ENCODE measurements around the gene GJA3. TPM values are rescaled to one million over a fixed set of nuclear protein-coding genes. Genes with fewer than 3 reads are reported as not detected.

GJA3 gene
- total and polyA plus RNA-seq, 4 donors = 0.02 to 0.05 TPM; not detected in 2

DNA sequence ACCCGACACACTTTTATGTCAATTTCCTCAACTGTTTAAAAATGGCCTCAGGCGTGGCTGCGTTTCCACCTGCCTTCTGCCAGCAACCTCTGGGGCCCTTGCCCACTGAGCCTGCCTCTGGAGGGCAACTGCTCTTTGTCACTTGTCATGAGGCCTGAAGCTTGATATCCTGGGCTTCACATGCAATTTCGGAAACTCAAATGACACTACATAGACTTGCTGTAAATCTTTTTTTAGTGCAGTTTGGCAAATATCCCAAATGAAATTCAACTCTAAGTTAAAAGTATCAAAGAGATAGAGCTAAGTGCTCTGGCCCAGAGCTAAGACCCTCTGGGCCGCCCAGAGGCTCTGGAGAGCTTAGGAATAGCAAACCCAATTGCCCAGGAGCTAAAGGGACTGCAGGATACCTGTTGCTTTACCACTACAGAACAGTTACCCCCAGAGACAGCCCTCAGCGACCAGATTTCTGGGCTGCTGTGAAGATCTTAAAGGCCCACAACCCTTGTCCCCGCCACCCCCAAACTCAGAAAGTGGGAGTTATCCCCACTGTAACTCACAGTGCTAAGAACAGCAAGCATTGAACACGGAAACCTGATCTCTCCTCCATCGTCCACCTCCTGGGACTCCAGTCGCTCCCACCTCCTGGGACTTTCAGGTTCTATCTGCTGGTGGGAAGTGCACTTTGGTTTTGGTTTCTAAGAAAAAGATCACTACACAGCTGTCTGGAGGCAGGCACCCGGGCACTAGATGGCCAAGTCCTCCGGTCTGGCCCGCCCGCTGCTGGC, 19.4 kb downstream of the GJA3 start:
- DNase-seq (ENCODE audit: low spot score) = no peak
- Histone ChIP-seq H3K9me3 (ENCODE audit: control insufficient read depth in 4 of 4, low read length in 3 of 4) (no peaks in the 10 kb centered on the region), H3K36me3 (ENCODE audit: control insufficient read depth in 4 of 4, insufficient read depth in 3 of 4, low read depth in 1 of 4, low read length in 3 of 4) (no peaks in the 10 kb centered on the region), H3K27ac (ENCODE audit: low read depth in 1 of 2, low read length in 2 of 2) (no peak overlapping the region), H3K27me3 (ENCODE audit: control insufficient read depth in 4 of 4, insufficient read depth in 4 of 4, low read length in 3 of 4) (peaks cover 0 to 9% (median 2%) of the 10 kb centered on the region in 4 donors), H3K9ac (ENCODE audit: low read depth in 1 of 2, low read length in 2 of 2) (no peak overlapping the region), H3K4me1 (ENCODE audit: control insufficient read depth in 4 of 4, insufficient read depth in 4 of 4, low read length in 3 of 4) (peaks cover 0 to 6% (median 1%) of the 10 kb centered on the region in 4 donors), H3K4me3 (ENCODE audit: low read depth in 1 of 3, low read length in 3 of 3) (no peak overlapping the region)
- no peak for TF ChIP-seq FOXA2 (IDR thresholded peaks at IDR 0.05)
- no peak for TF ChIP-seq TAF1 (conservative IDR thresholded peaks at IDR 0.05)
- no peak for TF ChIP-seq RAD21 (IDR thresholded peaks at IDR 0.05)
- TF ChIP-seq FOXA1 (IDR thresholded peaks at IDR 0.05) = no peak
- no peak for TF ChIP-seq MAX (IDR thresholded peaks at IDR 0.05)
- TF ChIP-seq YY1 (IDR thresholded peaks at IDR 0.05) = no peak
- no peak for TF ChIP-seq ATF3 (IDR thresholded peaks at IDR 0.05)
- TF ChIP-seq HNF4G (IDR thresholded peaks at IDR 0.05) = no peak
- TF ChIP-seq NR2F2 (IDR thresholded peaks at IDR 0.05) = no peak
- TF ChIP-seq EGR1 (IDR thresholded peaks at IDR 0.05; ENCODE audit: low read depth in 2 of 2) = no peak
- 71% methylated on average over 14 of the region's 14 CpGs for WGBS

GRCh38 chr13:20140487-20140886, 20.4 kb downstream of the GJA3 start:
- TF ChIP-seq MAX (IDR thresholded peaks at IDR 0.05) (no peak), SP1 (IDR thresholded peaks at IDR 0.05) (no peak)
- TF ChIP-seq, protein P1, sequence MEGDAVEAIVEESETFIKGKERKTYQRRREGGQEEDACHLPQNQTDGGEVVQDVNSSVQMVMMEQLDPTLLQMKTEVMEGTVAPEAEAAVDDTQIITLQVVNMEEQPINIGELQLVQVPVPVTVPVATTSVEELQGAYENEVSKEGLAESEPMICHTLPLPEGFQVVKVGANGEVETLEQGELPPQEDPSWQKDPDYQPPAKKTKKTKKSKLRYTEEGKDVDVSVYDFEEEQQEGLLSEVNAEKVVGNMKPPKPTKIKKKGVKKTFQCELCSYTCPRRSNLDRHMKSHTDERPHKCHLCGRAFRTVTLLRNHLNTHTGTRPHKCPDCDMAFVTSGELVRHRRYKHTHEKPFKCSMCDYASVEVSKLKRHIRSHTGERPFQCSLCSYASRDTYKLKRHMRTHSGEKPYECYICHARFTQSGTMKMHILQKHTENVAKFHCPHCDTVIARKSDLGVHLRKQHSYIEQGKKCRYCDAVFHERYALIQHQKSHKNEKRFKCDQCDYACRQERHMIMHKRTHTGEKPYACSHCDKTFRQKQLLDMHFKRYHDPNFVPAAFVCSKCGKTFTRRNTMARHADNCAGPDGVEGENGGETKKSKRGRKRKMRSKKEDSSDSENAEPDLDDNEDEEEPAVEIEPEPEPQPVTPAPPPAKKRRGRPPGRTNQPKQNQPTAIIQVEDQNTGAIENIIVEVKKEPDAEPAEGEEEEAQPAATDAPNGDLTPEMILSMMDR (IDR thresholded peaks at IDR 0.05; ENCODE audit: low read depth, low read length, missing input control) = no peak
- no peak overlapping the region for H3K4me3 ChIP-seq (ENCODE audit: low read depth in 1 of 3, low read length in 3 of 3)
- WGBS = 84% methylated on average over 4 of the region's 4 CpGs
- DNase-seq (ENCODE audit: low spot score) = no peak
- H3K9ac ChIP-seq (ENCODE audit: low read depth in 1 of 2, low read length in 2 of 2) = no peak overlapping the region
- H3K36me3 ChIP-seq (ENCODE audit: control insufficient read depth in 4 of 4, insufficient read depth in 3 of 4, low read depth in 1 of 4, low read length in 3 of 4) = no peaks in the 10 kb centered on the region
- no peaks in the 10 kb centered on the region for H3K9me3 ChIP-seq (ENCODE audit: control insufficient read depth in 4 of 4, low read length in 3 of 4)
- H3K27ac ChIP-seq (ENCODE audit: low read depth in 1 of 2, low read length in 2 of 2) = no peak overlapping the region
- H3K4me1 ChIP-seq (ENCODE audit: control insufficient read depth in 4 of 4, insufficient read depth in 4 of 4, low read length in 3 of 4) = peaks cover 0 to 6% (median 1%) of the 10 kb centered on the region in 4 donors
- H3K27me3 ChIP-seq (ENCODE audit: control insufficient read depth in 4 of 4, insufficient read depth in 4 of 4, low read length in 3 of 4) = peaks cover 0 to 6% (median 2%) of the 10 kb centered on the region in 4 donors

- no peak overlapping the region for H3K9ac ChIP-seq (ENCODE audit: low read depth in 1 of 2, low read length in 2 of 2)
Measured at GRCh38 chr13:20137875-20138274, 23.0 kb downstream of the GJA3 start.

More at GRCh38 chr13:20137875-20138274, 23.0 kb downstream of the GJA3 start:
- no peaks in the 10 kb centered on the region for H3K9me3 ChIP-seq (ENCODE audit: control insufficient read depth in 4 of 4, low read length in 3 of 4)
- WGBS = 78% methylated on average over 2 of the region's 2 CpGs
- H3K4me3 ChIP-seq (ENCODE audit: low read depth in 1 of 3, low read length in 3 of 3) = no peak overlapping the region
- peaks cover 0 to 2% (median under 1%) of the 10 kb centered on the region in 4 donors for H3K27me3 ChIP-seq (ENCODE audit: control insufficient read depth in 4 of 4, insufficient read depth in 4 of 4, low read length in 3 of 4)
- H3K4me1 ChIP-seq (ENCODE audit: control insufficient read depth in 4 of 4, insufficient read depth in 4 of 4, low read length in 3 of 4) = peaks cover 0 to 6% (median 1%) of the 10 kb centered on the region in 4 donors
- DNase-seq (ENCODE audit: low spot score) = no peak
- no peak for TF ChIP-seq NR2F2 (IDR thresholded peaks at IDR 0.05)
- no peak for TF ChIP-seq FOXA1 (IDR thresholded peaks at IDR 0.05)
- TF ChIP-seq EGR1 (IDR thresholded peaks at IDR 0.05; ENCODE audit: low read depth in 2 of 2) = no peak
- TF ChIP-seq RAD21 (IDR thresholded peaks at IDR 0.05) = no peak
- TF ChIP-seq HNF4A (conservative IDR thresholded peaks at IDR 0.05) = no peak
- TF ChIP-seq GABPA (IDR thresholded peaks at IDR 0.05 in 1 of 2, conservative IDR thresholded peaks at IDR 0.05 in 1 of 2) = no peak
- TF ChIP-seq ATF3 (IDR thresholded peaks at IDR 0.05) = no peak
- no peak for TF ChIP-seq REST (IDR thresholded peaks at IDR 0.05)
- TF ChIP-seq, protein P1 (IDR thresholded peaks at IDR 0.05; ENCODE audit: low read depth, low read length, missing input control) = no peak
- no peak for TF ChIP-seq MAX (IDR thresholded peaks at IDR 0.05)
- H3K27ac ChIP-seq (ENCODE audit: low read depth in 1 of 2, low read length in 2 of 2) = no peak overlapping the region
- H3K36me3 ChIP-seq (ENCODE audit: control insufficient read depth in 4 of 4, insufficient read depth in 3 of 4, low read depth in 1 of 4, low read length in 3 of 4) = no peaks in the 10 kb centered on the region
